Measurements from ENCODE around the gene KIAA2012.

DNA sequence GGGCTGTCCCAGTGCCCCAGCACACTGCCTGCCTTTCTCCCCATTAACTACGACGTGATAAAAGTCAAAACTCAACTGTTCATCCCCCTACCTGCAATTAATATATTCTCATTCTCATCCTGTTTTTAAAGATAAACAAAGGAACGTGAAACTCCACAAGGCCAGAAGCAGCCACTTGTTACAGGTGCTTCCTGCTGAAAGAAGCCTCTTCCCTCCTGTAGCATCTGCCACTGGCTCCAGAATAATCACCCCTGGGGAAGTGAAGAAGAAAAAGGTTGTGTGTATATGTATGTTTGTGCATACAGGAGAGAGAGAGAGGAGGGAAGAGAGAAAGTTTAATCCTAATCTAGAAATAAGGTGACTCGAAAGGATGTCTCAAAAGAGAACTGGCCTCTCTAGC, 27.1 kb downstream of the KIAA2012 start:
- TF ChIP-seq, protein P1, sequence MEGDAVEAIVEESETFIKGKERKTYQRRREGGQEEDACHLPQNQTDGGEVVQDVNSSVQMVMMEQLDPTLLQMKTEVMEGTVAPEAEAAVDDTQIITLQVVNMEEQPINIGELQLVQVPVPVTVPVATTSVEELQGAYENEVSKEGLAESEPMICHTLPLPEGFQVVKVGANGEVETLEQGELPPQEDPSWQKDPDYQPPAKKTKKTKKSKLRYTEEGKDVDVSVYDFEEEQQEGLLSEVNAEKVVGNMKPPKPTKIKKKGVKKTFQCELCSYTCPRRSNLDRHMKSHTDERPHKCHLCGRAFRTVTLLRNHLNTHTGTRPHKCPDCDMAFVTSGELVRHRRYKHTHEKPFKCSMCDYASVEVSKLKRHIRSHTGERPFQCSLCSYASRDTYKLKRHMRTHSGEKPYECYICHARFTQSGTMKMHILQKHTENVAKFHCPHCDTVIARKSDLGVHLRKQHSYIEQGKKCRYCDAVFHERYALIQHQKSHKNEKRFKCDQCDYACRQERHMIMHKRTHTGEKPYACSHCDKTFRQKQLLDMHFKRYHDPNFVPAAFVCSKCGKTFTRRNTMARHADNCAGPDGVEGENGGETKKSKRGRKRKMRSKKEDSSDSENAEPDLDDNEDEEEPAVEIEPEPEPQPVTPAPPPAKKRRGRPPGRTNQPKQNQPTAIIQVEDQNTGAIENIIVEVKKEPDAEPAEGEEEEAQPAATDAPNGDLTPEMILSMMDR (IDR thresholded peaks at IDR 0.05; ENCODE audit: low read length) = no peak
- TF ChIP-seq EZH2phosphoT487 (IDR thresholded peaks at IDR 0.05; ENCODE audit: low read length) (no peak), EZH2 (optimal IDR thresholded peaks at IDR 0.05; ENCODE audit: low read depth, low read length) (no peak)
